SU-DHL-6 (cell line): ENCODE results near the gene SEMA4D.

Experiments
- EZH2phosphoT487 ChIP-seq: fragments of 200-600 bp; sonication (generic), shearing (Covaris generic); conservative IDR thresholded peaks from 2 replicates; pipeline ENCODE4 v1.6.1; 2018; ENCODE audit warnings: mild to moderate bottlenecking, antibody characterized with exemption, low read length, moderate library complexity, mixed read lengths
- TF ChIP-seq, protein P1 (sequence below): fragments of 200-600 bp; sonication (generic); IDR thresholded peaks from one replicate; pipeline ENCODE4 v1.5.1; 2017; ENCODE audit warnings: antibody characterized with exemption, mild to moderate bottlenecking, low read length, moderate library complexity; ENCODE audit not compliant: insufficient read depth, poor library complexity, severe bottlenecking

GRCh38 chr9:89484475-89485404, 13.2 kb downstream of the SEMA4D start:
- TF ChIP-seq, protein P1, sequence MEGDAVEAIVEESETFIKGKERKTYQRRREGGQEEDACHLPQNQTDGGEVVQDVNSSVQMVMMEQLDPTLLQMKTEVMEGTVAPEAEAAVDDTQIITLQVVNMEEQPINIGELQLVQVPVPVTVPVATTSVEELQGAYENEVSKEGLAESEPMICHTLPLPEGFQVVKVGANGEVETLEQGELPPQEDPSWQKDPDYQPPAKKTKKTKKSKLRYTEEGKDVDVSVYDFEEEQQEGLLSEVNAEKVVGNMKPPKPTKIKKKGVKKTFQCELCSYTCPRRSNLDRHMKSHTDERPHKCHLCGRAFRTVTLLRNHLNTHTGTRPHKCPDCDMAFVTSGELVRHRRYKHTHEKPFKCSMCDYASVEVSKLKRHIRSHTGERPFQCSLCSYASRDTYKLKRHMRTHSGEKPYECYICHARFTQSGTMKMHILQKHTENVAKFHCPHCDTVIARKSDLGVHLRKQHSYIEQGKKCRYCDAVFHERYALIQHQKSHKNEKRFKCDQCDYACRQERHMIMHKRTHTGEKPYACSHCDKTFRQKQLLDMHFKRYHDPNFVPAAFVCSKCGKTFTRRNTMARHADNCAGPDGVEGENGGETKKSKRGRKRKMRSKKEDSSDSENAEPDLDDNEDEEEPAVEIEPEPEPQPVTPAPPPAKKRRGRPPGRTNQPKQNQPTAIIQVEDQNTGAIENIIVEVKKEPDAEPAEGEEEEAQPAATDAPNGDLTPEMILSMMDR, result no peak
- no peak for TF ChIP-seq EZH2phosphoT487
